Fibroblast of lung (primary cell): Measurements from ENCODE around the gene CHRND. TPM values are rescaled to one million over a fixed set of nuclear protein-coding genes. Genes with fewer than 3 reads are reported as not detected.

Source experiments
- DNase-seq, 2 donors: peaks; one replicate each; pipeline versions ENCODE4 v3.0.0 to v3.0.0-alpha.2; 2010; ENCODE audit warnings: low read depth in 2 of 2
- H2AFZ ChIP-seq: 2 replicates; pipeline ENCODE4 v1.5.1; 2012; ENCODE audit warnings: low read length, control low read depth, inconsistent platforms
- H3K27ac ChIP-seq: 2 replicates; pipeline ENCODE4 v1.5.1; 2011; ENCODE audit warnings: low read length, control low read depth; ENCODE audit not compliant: insufficient read depth
- H3K27me3 ChIP-seq: 2 replicates; pipeline ENCODE4 v1.5.1; 2011; ENCODE audit warnings: mild to moderate bottlenecking, low read length; ENCODE audit not compliant: control insufficient read depth, insufficient read depth
- H3K36me3 ChIP-seq: 2 replicates; pipeline ENCODE4 v1.5.1; 2011; ENCODE audit warnings: low read length; ENCODE audit not compliant: control insufficient read depth, insufficient read depth
- H3K4me1 ChIP-seq: 2 replicates; pipeline ENCODE4 v1.5.1; 2011; ENCODE audit warnings: low read length; ENCODE audit not compliant: control insufficient read depth, insufficient read depth; ENCODE audit errors: extremely low read depth
- H3K4me2 ChIP-seq: 2 replicates; pipeline ENCODE4 v1.5.1; 2011; ENCODE audit warnings: low read length, control low read depth; ENCODE audit not compliant: insufficient read depth; ENCODE audit errors: extremely low read depth
- H3K4me3 ChIP-seq, 4 experiments: fragments of 200-600 bp in 1 of 4; sonication (generic) in 1 of 4; replicated peaks in 1 of 4; 2 replicates each; pipeline ENCODE4 v1.5.1; 2011 to 2016; ENCODE audit warnings: low read length in 4 of 4, low read depth in 3 of 4, mild to moderate bottlenecking in 3 of 4, control low read depth in 2 of 4, inconsistent platforms in 1 of 4, mixed read lengths in 1 of 4; ENCODE audit not compliant: insufficient read depth in 1 of 4; ENCODE audit errors: control extremely low read depth in 1 of 4
- H3K79me2 ChIP-seq: 2 replicates; pipeline ENCODE4 v1.5.1; 2012; ENCODE audit warnings: mild to moderate bottlenecking, low read length, inconsistent platforms; ENCODE audit not compliant: control insufficient read depth, insufficient read depth
- H3K9ac ChIP-seq: 2 replicates; pipeline ENCODE4 v1.5.1; 2011; ENCODE audit warnings: mild to moderate bottlenecking, low read length, control low read depth; ENCODE audit not compliant: insufficient read depth
- H3K9me3 ChIP-seq: 2 replicates; pipeline ENCODE4 v1.5.1; 2012; ENCODE audit warnings: low read depth, low read length; ENCODE audit not compliant: control insufficient read depth, insufficient read depth
- H4K20me1 ChIP-seq: 2 replicates; pipeline ENCODE4 v1.5.1; 2011; ENCODE audit warnings: low read length; ENCODE audit not compliant: control insufficient read depth, insufficient read depth; ENCODE audit errors: extremely low read depth
- CTCF ChIP-seq, 2 donors: IDR thresholded peaks in 1 of 2; conservative IDR thresholded peaks in 1 of 2; 1 replicate in 1 of 2; 2 replicates in 1 of 2; pipeline ENCODE4 v1.5.1; 2011 to 2012; ENCODE audit warnings: low read length in 2 of 2, control low read depth in 1 of 2, inconsistent platforms in 1 of 2, low read depth in 1 of 2, mild to moderate bottlenecking in 1 of 2
- EZH2 ChIP-seq: IDR thresholded peaks from 2 replicates; pipeline ENCODE4 v1.5.1; 2012; ENCODE audit warnings: low read length, control low read depth, mild to moderate bottlenecking; ENCODE audit errors: missing control alignments
- polyA plus RNA-seq, 2 donors: library from polyadenylated mRNA; depleted of rRNA in 1 of 2; stranded (reverse) in 1 of 2; unstranded in 1 of 2; fragments of >200 nt; gene quantifications; 2 replicates each; pipeline ENCODE4 v1.2.1, GENCODE V29; 2011 to 2012; ENCODE audit warnings: missing spikeins in 1 of 2
- total RNA-seq: library from RNA; depleted of rRNA; stranded (reverse); fragments of >200 nt; gene quantifications from 2 replicates; pipeline ENCODE4 v1.2.1, GENCODE V29; 2014

The CHRND gene
- total and polyA plus RNA-seq, 2 donors (not counting 1 experiment from before 2014, with no cell fraction given): not detected

DNA sequence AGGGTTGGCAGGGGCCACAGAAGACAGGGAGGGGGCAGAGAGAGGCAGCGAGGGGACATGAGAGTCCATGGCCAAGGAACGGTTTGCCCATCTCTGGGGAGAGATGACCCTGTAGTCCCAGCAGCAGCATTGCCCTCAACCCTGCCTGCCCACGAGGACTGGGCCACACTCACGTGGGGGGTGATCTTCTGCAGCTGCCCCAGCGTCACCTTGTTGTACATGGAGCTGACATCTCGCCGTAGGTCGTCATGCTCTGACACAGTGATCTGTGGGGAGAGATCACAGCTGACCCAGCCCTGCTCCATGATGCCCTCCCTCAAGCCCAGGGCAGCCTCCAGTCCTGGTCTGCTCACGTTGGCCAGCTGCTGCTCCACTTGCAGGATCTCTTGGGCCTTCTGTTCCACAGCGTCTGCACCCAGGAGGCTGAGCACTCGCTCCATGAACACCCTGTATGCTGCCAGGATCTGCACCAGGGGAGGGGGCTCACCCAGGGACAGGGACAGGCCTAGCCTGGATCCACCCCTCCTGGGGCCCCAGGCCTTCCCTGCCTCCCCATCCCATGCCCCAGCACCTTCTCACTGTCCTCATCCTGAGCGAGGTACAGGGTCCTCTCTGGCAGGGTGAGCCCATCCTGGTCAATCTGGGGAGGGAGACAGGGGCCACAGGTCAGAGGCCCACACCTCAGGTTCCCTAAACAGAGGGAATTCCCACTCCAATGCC is 41.2 kb upstream of the CHRND start:
- Histone ChIP-seq H3K4me3 (no peak overlapping the region), H2AFZ (no peak overlapping the region), H3K4me2 (no peak overlapping the region), H3K9ac (no peak overlapping the region), H3K27me3 (peaks cover 21% of the 10 kb centered on the region), H3K27ac (no peak overlapping the region), H3K4me1 (no peaks in the 10 kb centered on the region), H3K9me3 (no peaks in the 10 kb centered on the region), H4K20me1 (no peaks in the 10 kb centered on the region), H3K79me2 (no peaks in the 10 kb centered on the region), H3K36me3 (no peaks in the 10 kb centered on the region)
- no peak for DNase-seq
- TF ChIP-seq EZH2 (no peak), CTCF (conservative IDR thresholded peaks at IDR 0.05 in 1 of 2, IDR thresholded peaks at IDR 0.05 in 1 of 2; ENCODE audit: low read depth in 1 of 2, low read length in 2 of 2) (no peak)

- Histone ChIP-seq H3K4me1 (no peaks in the 10 kb centered on the region), H3K79me2 (no peaks in the 10 kb centered on the region), H3K27me3 (peaks cover 21% of the 10 kb centered on the region), H4K20me1 (no peaks in the 10 kb centered on the region), H3K9me3 (no peaks in the 10 kb centered on the region), H3K27ac (no peak overlapping the region), H3K9ac (no peak overlapping the region), H2AFZ (no peak overlapping the region), H3K4me2 (no peak overlapping the region), H3K36me3 (no peaks in the 10 kb centered on the region), H3K4me3 (no peak overlapping the region)
- DNase-seq: no peak
- TF ChIP-seq EZH2 (peak; percentile 33), CTCF (conservative IDR thresholded peaks at IDR 0.05 in 1 of 2, IDR thresholded peaks at IDR 0.05 in 1 of 2; ENCODE audit: low read depth in 1 of 2, low read length in 2 of 2) (no peak)
Observed at GRCh38 chr2:232485348-232485756, 40.6 kb upstream of the CHRND start.

DNA sequence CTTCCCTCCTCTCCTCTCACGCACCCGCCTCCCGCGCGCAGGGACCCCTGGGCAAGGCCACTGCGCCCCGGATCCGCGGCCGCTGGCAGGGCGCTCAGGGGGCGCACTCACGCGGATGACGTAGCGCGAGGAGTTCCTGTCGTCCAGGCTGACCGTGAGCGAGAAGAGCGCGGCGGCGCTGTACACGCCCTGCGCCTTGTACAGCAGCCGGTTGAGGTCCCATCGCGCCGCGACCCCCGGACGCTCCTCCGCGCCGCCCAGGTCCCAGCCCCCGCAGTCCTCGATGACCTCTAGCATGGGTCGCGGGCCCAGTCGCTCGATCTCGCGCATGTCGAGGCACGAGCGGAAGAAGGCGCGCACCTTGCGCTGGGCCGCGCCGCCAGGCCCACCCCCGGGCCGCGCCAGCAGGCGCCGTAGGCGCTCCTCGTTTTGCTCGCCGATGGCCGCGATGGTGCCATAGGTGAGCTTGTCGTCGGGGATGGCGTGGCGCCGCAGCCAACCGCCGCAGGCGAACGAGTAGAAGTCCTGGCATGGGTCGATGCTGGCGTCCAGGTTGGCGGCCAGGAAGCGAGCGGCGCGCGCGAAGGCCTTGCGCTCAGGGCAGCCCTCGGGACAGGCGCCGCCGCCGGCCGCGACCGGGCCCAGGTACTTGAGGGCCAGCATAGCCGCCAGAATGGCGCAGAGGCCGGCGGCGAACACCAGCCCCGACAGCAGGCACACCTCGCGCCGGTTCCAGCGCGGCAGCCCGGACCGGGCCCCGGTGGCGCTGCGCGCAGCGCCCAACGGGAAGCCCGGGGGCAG is 40.0 kb upstream of the CHRND start:
- Histone ChIP-seq H3K27me3 (peaks cover 21% of the 10 kb centered on the region), H4K20me1 (no peaks in the 10 kb centered on the region), H3K27ac (no peak overlapping the region), H3K4me1 (no peaks in the 10 kb centered on the region), H3K9ac (no peak overlapping the region), H2AFZ (no peak overlapping the region), H3K36me3 (no peaks in the 10 kb centered on the region), H3K4me2 (no peak overlapping the region), H3K4me3 (no peak overlapping the region), H3K9me3 (no peaks in the 10 kb centered on the region), H3K79me2 (no peaks in the 10 kb centered on the region)
- TF ChIP-seq EZH2 (no peak), CTCF (conservative IDR thresholded peaks at IDR 0.05 in 1 of 2, IDR thresholded peaks at IDR 0.05 in 1 of 2; ENCODE audit: low read depth in 1 of 2, low read length in 2 of 2) (no peak)
- DNase-seq: no peak
